Skeletal muscle satellite cell (primary cell): ENCODE measurements around the gene DNAJC1.

Experiments
- H3K27me3 ChIP-seq: 2 replicates; pipeline ENCODE4 v1.7.0; 2013; ENCODE audit warnings: low read length; ENCODE audit not compliant: control insufficient read depth, insufficient read depth
- H3K36me3 ChIP-seq: 2 replicates; pipeline ENCODE4 v1.7.0; 2013; ENCODE audit warnings: mild to moderate bottlenecking, control low read depth, low read length; ENCODE audit not compliant: insufficient read depth
- H3K4me1 ChIP-seq: 2 replicates; pipeline ENCODE4 v1.7.0; 2013; ENCODE audit warnings: low read length; ENCODE audit not compliant: control insufficient read depth, insufficient read depth
- H3K4me2 ChIP-seq: 2 replicates; pipeline ENCODE4 v1.7.0; 2013; ENCODE audit warnings: mild to moderate bottlenecking, low read length
- H3K4me3 ChIP-seq: 2 replicates; pipeline ENCODE4 v1.7.0; 2013; ENCODE audit warnings: low read length
- H3K9ac ChIP-seq: 2 replicates; pipeline ENCODE4 v1.7.0; 2013; ENCODE audit warnings: mild to moderate bottlenecking, low read depth, low read length, moderate library complexity
- H3K9me3 ChIP-seq: replicated peaks from 2 replicates; pipeline ENCODE4 v1.7.0; 2013; ENCODE audit warnings: mild to moderate bottlenecking, control low read depth, low read length

The DNAJC1 gene

GRCh38 chr10:21976739-21977138, 26.8 kb downstream of the DNAJC1 start:
- no peaks in the 10 kb centered on the region for H3K36me3 ChIP-seq
- no peak overlapping the region for H3K4me3 ChIP-seq
- H3K27me3 ChIP-seq = no peaks in the 10 kb centered on the region
- H3K4me2 ChIP-seq = no peak overlapping the region
- peaks cover 4% of the 10 kb centered on the region for H3K4me1 ChIP-seq
- no peaks in the 10 kb centered on the region for H3K9me3 ChIP-seq
- no peak overlapping the region for H3K9ac ChIP-seq

DNA sequence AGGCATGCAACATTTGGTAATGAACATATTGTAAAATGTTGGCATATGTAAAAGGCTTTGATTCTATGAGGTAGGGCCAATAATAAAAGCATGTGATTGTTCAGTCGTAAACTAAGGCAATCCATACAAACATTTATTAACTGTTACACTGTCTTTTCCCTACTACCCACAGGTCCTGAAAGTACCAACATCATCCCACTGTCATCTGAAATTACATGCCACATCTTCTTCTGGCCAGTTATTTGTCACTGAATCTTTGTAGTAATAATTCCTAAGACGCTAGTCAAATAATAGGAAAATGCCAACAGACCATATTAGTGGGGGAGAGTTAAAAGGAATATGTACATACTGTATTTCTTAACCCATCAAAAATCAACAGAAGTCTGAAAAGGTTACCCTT, 27.2 kb downstream of the DNAJC1 start:
- Histone ChIP-seq H3K36me3 (no peaks in the 10 kb centered on the region), H3K9me3 (no peaks in the 10 kb centered on the region), H3K4me2 (no peak overlapping the region), H3K4me1 (peaks cover 4% of the 10 kb centered on the region), H3K9ac (no peak overlapping the region), H3K27me3 (no peaks in the 10 kb centered on the region), H3K4me3 (no peak overlapping the region)

GRCh38 chr10:21975378-21975990, 28.0 kb downstream of the DNAJC1 start:
- H3K9ac ChIP-seq = no peak overlapping the region
- no peaks in the 10 kb centered on the region for H3K36me3 ChIP-seq
- no peaks in the 10 kb centered on the region for H3K27me3 ChIP-seq
- H3K4me1 ChIP-seq = peaks cover 4% of the 10 kb centered on the region
- no peak overlapping the region for H3K4me3 ChIP-seq
- H3K9me3 ChIP-seq = no peaks in the 10 kb centered on the region
- no peak overlapping the region for H3K4me2 ChIP-seq

GRCh38 chr10:21972584-21972983, 30.9 kb downstream of the DNAJC1 start:
- no peak overlapping the region for H3K9ac ChIP-seq
- peaks cover 6% of the 10 kb centered on the region for H3K4me1 ChIP-seq
- H3K9me3 ChIP-seq = no peaks in the 10 kb centered on the region
- no peaks in the 10 kb centered on the region for H3K27me3 ChIP-seq
- no peaks in the 10 kb centered on the region for H3K36me3 ChIP-seq
- H3K4me3 ChIP-seq = no peak overlapping the region
- no peak overlapping the region for H3K4me2 ChIP-seq

GRCh38 chr10:21969326-21970287, 33.9 kb downstream of the DNAJC1 start:
- no peaks in the 10 kb centered on the region for H3K27me3 ChIP-seq
- H3K4me3 ChIP-seq = no peak overlapping the region
- H3K4me1 ChIP-seq = peaks cover 6% of the 10 kb centered on the region
- H3K4me2 ChIP-seq = peak overlapping the region; percentile 25
- H3K9me3 ChIP-seq = no peaks in the 10 kb centered on the region
- H3K36me3 ChIP-seq = no peaks in the 10 kb centered on the region
- no peak overlapping the region for H3K9ac ChIP-seq

GRCh38 chr10:21964983-21965665, 38.4 kb downstream of the DNAJC1 start:
- Histone ChIP-seq H3K4me1 (peaks cover 6% of the 10 kb centered on the region), H3K4me2 (no peak overlapping the region), H3K9ac (no peak overlapping the region), H3K4me3 (no peak overlapping the region), H3K36me3 (no peaks in the 10 kb centered on the region), H3K9me3 (no peaks in the 10 kb centered on the region), H3K27me3 (no peaks in the 10 kb centered on the region)

DNA sequence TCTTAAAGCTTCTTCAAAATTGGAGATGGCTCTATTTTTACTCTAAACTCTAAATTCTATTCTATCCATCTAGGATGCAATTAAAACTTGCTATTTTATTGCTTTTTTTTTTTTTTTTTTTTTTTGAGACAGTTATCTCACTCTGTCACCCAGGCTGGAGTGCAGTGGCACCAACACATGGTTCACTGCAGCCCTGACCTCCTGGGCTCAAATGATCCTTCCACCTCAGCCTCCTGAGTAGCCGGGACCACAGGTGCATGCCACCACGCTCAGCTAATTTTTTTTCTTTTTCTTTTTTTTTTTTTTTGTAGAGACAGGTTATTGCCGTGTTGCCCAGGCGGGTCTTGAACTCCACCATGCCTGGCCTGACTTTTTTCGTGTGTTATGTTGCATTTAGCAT, 41.2 kb downstream of the DNAJC1 start:
- Histone ChIP-seq H3K9me3 (no peaks in the 10 kb centered on the region), H3K27me3 (no peaks in the 10 kb centered on the region), H3K4me1 (no peaks in the 10 kb centered on the region), H3K9ac (no peak overlapping the region), H3K36me3 (no peaks in the 10 kb centered on the region), H3K4me3 (no peak overlapping the region), H3K4me2 (no peak overlapping the region)

DNA sequence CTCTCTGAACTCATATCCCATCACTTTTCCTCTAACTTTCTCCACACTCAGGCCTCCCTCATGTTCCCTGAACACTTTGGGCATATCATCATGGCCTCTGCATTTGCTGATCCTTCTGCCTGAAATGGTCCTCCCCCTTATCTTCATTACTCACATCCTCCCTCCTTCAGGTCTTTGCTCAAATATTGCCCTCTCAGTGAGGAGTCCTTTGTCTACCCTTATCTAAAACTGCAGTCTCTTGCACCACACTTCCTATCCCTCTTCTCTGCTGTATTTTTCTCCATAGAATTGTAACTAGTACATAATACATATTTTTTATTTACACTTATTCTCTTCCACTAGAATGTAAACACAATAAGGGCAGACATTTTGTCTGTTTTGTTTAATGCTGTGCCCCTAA, 41.7 kb downstream of the DNAJC1 start:
- Histone ChIP-seq H3K4me3 (no peak overlapping the region), H3K36me3 (no peaks in the 10 kb centered on the region), H3K4me2 (no peak overlapping the region), H3K4me1 (no peaks in the 10 kb centered on the region), H3K27me3 (no peaks in the 10 kb centered on the region), H3K9ac (no peak overlapping the region), H3K9me3 (no peaks in the 10 kb centered on the region)

DNA sequence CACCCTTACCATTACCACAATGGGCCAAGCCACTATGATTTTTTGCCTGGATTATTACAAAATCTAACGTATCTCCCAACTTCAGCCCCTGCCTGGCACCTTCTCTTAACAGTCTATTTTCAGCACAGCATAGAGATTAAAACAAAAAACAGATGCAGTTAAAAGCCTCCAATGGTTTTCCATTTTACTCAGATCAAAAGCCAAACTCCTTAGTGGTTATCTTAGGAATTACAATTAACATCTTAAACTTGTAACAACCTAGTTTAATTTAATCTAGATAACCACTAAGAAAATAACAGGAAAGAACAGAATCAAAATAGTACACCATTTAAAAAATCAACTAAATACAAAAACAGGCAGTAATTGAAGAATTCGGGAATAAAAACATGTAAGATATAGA, 43.5 kb downstream of the DNAJC1 start:
- Histone ChIP-seq H3K9ac (no peak overlapping the region), H3K4me3 (no peak overlapping the region), H3K4me1 (no peaks in the 10 kb centered on the region), H3K4me2 (no peak overlapping the region), H3K9me3 (no peaks in the 10 kb centered on the region), H3K36me3 (no peaks in the 10 kb centered on the region), H3K27me3 (no peaks in the 10 kb centered on the region)

DNA sequence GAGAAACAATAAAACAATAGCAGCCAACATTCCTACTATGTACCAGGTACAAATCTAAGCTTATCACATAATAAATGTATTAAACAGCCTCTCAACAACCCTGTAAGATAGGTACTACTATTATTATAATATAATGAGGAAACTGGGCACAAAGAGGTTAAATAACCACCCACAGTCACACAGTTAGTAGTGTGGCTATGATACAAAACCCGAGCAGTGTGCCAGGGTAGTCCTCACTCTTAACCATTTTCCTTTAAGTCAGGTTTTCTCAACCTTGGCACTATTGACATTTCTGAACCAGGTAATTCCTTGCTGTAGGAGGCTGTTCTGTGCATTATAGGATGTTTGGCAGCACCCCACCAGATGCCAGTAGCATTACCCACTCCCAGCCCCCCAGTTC, 48.8 kb downstream of the DNAJC1 start:
- no peaks in the 10 kb centered on the region for H3K27me3 ChIP-seq

GRCh38 chr10:21954132-21954531, 49.4 kb downstream of the DNAJC1 start:
- no peaks in the 10 kb centered on the region for H3K36me3 ChIP-seq
- no peaks in the 10 kb centered on the region for H3K4me1 ChIP-seq
- H3K9me3 ChIP-seq = no peaks in the 10 kb centered on the region
- no peak overlapping the region for H3K4me2 ChIP-seq
- H3K9ac ChIP-seq = no peak overlapping the region
- no peak overlapping the region for H3K4me3 ChIP-seq
- H3K27me3 ChIP-seq = no peaks in the 10 kb centered on the region

More for the DNA sequence above, 48.8 kb downstream of the DNAJC1 start:
- Histone ChIP-seq H3K36me3 (no peaks in the 10 kb centered on the region), H3K9ac (no peak overlapping the region), H3K4me3 (no peak overlapping the region), H3K4me1 (no peaks in the 10 kb centered on the region), H3K9me3 (no peaks in the 10 kb centered on the region), H3K4me2 (no peak overlapping the region)
